Adrenal gland (tissue), 19 donors: Measurements from ENCODE around the gene ZNF346. TPM values are rescaled to one million over a fixed set of nuclear protein-coding genes. Genes with fewer than 3 reads are reported as not detected.
"Not testable (repeated sequence)": the region's sequence is repeated elsewhere in the genome, so short reads cannot be mapped to it uniquely, and the experiment has no call there.

Experiments
- DNase-seq, 7 donors: peaks; one replicate each; pipeline ENCODE4 v3.0.0-alpha.2; 2019 to 2020
- H3K27ac ChIP-seq, 5 donors: fragments of 200-600 bp; sonication (generic) in 4 of 5; 1 replicate in 3 of 5; 2 replicates in 2 of 5; pipeline versions ENCODE4 v1.5.1 to v1.8.0; 2016 to 2020; ENCODE audit warnings: mild to moderate bottlenecking in 1 of 5
- H3K27me3 ChIP-seq: fragments of 200-600 bp; 2 replicates; pipeline ENCODE4 v1.8.0; 2021
- H3K36me3 ChIP-seq, 2 donors: fragments of 200-600 bp; replicated peaks in 1 of 2; 1 replicate in 1 of 2; 2 replicates in 1 of 2; pipeline versions ENCODE4 v1.5.1 to v1.8.0; 2018 to 2022
- H3K4me1 ChIP-seq, 2 donors: fragments of 200-600 bp; replicated peaks in 1 of 2; 1 replicate in 1 of 2; 2 replicates in 1 of 2; pipeline versions ENCODE4 v1.5.1 to v1.8.0; 2018 to 2021
- H3K4me3 ChIP-seq, 4 donors: fragments of 200-600 bp; sonication (generic) in 3 of 4; one replicate each; pipeline ENCODE4 v1.5.1; 2016 to 2018
- H3K9me3 ChIP-seq, 3 donors: fragments of 200-600 bp; sonication (generic) in 1 of 3; replicated peaks in 1 of 3; 1 replicate in 2 of 3; 2 replicates in 1 of 3; pipeline versions ENCODE4 v1.5.1 to v1.8.0; 2016 to 2021
- POLR2A ChIP-seq, 2 donors: fragments of 450-650 bp; IDR thresholded peaks; one replicate each; pipeline ENCODE4 v1.6.1; 2017; ENCODE audit warnings: antibody characterized with exemption in 2 of 2, mild to moderate bottlenecking in 2 of 2, moderate library complexity in 1 of 2
- WGBS, 4 donors: extraction: QIAGEN DNeasy Blood & Tissue Kit in 2 of 4; methylation state at CpG; one replicate each; pipeline versions ENCODE4 v1.1.5 to v1.1.7; 2013 to 2017; 5-methylcytosine and 5-hydroxymethylcytosine counted together
- intact Hi-C, 2 donors: fragments of 100-400 bp; cut with DNase I; formaldehyde crosslinking; loops; one replicate each; pipeline versions ENCODE4 v1.14.1 to v1.15.0; 2022 to 2023
- long read RNA-seq, 10 donors: library from polyadenylated mRNA in 3 of 10; unstranded in 2 of 10; stranded (forward) in 1 of 10; transcript quantifications; one replicate each; pipeline ENCODE4 v2.0.0 and lab custom pipeline, GENCODE V29; 2021 to 2026
- polyA plus RNA-seq, 3 donors: library from polyadenylated mRNA; stranded (reverse); fragments of 200-250 nt in 2 of 3; fragments of 350-450 nt in 1 of 3; fragmentation: Illumina TruSeq in 1 of 3; extraction: RNeasy Lipid Tissue Mini Kit (QIAGEN cat#74804) in 1 of 3; gene quantifications; one replicate each; pipeline ENCODE4 v1.2.3, GENCODE V29; 2013 to 2014
- total RNA-seq, 9 donors: library from RNA; depleted of rRNA in 4 of 9; stranded (reverse); fragments of >200 nt in 4 of 9; fragments of 120-200 nt in 1 of 9; fragmentation: NEBNext Ultra II Directional in 1 of 9; extraction: Animal tissue kit (Norgen Biotek cat#: 25700) in 1 of 9; gene quantifications; one replicate each; pipeline versions ENCODE4 v1.1.0 to v1.2.4, GENCODE V29; 2013 to 2023
- TF ChIP-seq, protein P1 (sequence below), 6 experiments: fragments of 450-650 bp in 4 of 6; fragments of 200-600 bp in 2 of 6; sonication (generic) in 1 of 6; IDR thresholded peaks; 1 replicate in 5 of 6; 2 replicates in 1 of 6; pipeline versions ENCODE4 v1.5.1 to v1.8.0; 2016 to 2021; ENCODE audit warnings: antibody characterized with exemption in 6 of 6, mild to moderate bottlenecking in 2 of 6, moderate library complexity in 1 of 6
- donor health status: healthy with polysubstance abuse.
- donor health status: Bipolar disorder and iron deficiency.
- donor health status: DM: yes; HTN: yes; CAD: no.
- donor health status: DM: no; HTN: no; CAD: no.
- donor health status: DM: no; HTN: no; CAD: no.
- donor health status: DM: yes; HTN: yes; CAD: no.

ZNF346 gene, protein sequence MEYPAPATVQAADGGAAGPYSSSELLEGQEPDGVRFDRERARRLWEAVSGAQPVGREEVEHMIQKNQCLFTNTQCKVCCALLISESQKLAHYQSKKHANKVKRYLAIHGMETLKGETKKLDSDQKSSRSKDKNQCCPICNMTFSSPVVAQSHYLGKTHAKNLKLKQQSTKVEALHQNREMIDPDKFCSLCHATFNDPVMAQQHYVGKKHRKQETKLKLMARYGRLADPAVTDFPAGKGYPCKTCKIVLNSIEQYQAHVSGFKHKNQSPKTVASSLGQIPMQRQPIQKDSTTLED
- total RNA-seq (10 to 100 TPM; 13.3 to 29.4 (median 18.4) TPM), polyA plus RNA-seq (10 to 100 TPM in 1 of 3 donors, 1 to 10 TPM in 2; 7.9 to 16.8 (median 8.3) TPM)
- long read RNA-seq, donor 1, partial matches to known transcripts: 0 of 3 reads
- long read RNA-seq, donor 1, other reads (novel, unspliced or antisense): 0 of 3 reads
- long read RNA-seq, donor 2, partial matches to known transcripts: 0 of 3 reads
- long read RNA-seq, donor 2, other reads (novel, unspliced or antisense): 0 of 3 reads
- long read RNA-seq, donor 3, partial matches to known transcripts: 0 of 3 reads
- long read RNA-seq, donor 3, other reads (novel, unspliced or antisense): 0 of 3 reads
- long read RNA-seq, donor 4, partial matches to known transcripts: 2 of 6 reads
- long read RNA-seq, donor 4, other reads (novel, unspliced or antisense): 1 of 6 reads
- long read RNA-seq, donor 5, transcript ZNF346-201 (7 exons, 2,314 nt): major isoform, 6 of 18 reads
- long read RNA-seq, donor 5, partial matches to known transcripts: 0 of 18 reads
- long read RNA-seq, donor 5, other reads (novel, unspliced or antisense): 9 of 18 reads
- long read RNA-seq, donor 6, partial matches to known transcripts: 1 of 3 reads
- long read RNA-seq, donor 6, other reads (novel, unspliced or antisense): 1 of 3 reads
- long read RNA-seq, donor 7, partial matches to known transcripts: 0 of 1 reads
- long read RNA-seq, donor 7, other reads (novel, unspliced or antisense): 0 of 1 reads
- long read RNA-seq, donor 8, partial matches to known transcripts: 0 of 9 reads
- long read RNA-seq, donor 8, other reads (novel, unspliced or antisense): 5 of 9 reads
- long read RNA-seq, donor 9, partial matches to known transcripts: 0 of 5 reads
- long read RNA-seq, donor 9, other reads (novel, unspliced or antisense): 0 of 5 reads
- long read RNA-seq, donor 10, partial matches to known transcripts: 0 of 3 reads
- long read RNA-seq, donor 10, other reads (novel, unspliced or antisense): 0 of 3 reads

DNA sequence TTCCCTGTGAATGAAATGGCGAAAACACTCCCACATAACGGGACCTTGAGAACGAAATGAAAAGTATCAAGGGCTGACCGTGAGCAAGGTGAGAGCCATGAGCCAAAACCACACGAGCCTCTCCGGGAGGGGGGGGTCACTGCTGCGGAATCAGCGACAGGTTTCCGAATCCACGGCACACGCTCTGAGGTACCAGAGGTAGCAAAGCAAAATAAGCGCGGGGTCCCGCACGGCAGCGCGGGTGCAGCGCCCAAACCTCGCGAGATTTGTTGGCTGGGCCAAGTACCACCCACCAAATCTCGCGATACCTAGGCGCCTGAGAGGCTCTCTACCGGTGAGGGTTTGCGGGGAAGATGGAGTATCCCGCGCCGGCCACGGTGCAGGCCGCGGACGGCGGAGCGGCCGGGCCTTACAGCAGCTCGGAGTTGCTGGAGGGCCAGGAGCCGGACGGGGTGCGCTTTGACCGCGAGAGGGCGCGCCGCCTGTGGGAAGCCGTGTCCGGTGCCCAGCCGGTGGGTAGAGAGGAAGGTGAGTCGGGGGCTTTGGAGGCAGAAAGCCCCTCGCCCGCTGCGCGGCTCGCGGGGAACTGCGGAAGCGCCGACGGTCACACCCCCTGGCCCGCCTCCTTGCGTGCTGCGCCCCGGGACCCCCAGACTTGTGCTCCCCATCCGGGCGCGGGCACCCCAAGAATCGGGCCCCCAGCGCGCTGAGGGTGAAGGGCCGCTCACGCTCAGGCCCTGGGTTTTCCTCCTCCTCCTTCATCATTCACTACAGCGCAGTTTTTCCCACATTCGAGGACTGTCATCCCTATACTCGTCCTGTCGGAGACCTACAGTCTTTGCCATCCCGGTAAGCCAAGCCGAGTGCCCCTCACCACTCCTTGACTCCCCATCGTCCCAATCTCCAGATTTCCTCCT is at the start of gene ZNF346:
Gene ZNF346 (plus strand): TSS at position 311 of the 917 bp plus-strand sequence. CDS start 43 bp downstream, at position 354.
- Histone ChIP-seq H3K27ac (peak within 1 kb of the TSS in 4 of 5 donors; percentile 66 to 90 (median 78)), H3K36me3 (peaks cover 0 to 4% of the 10 kb centered on the region in 2 donors), H3K27me3 (no peaks in the 10 kb centered on the region), H3K4me1 (peaks cover 5 to 27% of the 10 kb centered on the region in 2 donors), H3K4me3 (peak within 1 kb of the TSS; percentile 57 to 89 (median 70)), H3K9me3 (no peaks in the 10 kb centered on the region)
- intact Hi-C loops: no loop called here
- WGBS, 4 donors: 0 to 1% (median 0%) methylated on average over 21 to 77 of the region's 77 CpGs
- peak; percentile 69 to 73 for TF ChIP-seq POLR2A (IDR thresholded peaks at IDR 0.05)
- TF ChIP-seq, protein P1, sequence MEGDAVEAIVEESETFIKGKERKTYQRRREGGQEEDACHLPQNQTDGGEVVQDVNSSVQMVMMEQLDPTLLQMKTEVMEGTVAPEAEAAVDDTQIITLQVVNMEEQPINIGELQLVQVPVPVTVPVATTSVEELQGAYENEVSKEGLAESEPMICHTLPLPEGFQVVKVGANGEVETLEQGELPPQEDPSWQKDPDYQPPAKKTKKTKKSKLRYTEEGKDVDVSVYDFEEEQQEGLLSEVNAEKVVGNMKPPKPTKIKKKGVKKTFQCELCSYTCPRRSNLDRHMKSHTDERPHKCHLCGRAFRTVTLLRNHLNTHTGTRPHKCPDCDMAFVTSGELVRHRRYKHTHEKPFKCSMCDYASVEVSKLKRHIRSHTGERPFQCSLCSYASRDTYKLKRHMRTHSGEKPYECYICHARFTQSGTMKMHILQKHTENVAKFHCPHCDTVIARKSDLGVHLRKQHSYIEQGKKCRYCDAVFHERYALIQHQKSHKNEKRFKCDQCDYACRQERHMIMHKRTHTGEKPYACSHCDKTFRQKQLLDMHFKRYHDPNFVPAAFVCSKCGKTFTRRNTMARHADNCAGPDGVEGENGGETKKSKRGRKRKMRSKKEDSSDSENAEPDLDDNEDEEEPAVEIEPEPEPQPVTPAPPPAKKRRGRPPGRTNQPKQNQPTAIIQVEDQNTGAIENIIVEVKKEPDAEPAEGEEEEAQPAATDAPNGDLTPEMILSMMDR (IDR thresholded peaks at IDR 0.05): peak; percentile 19 to 53 (median 42)
- DNase-seq: peak; percentile 92 to 96 (median 95)

DNA sequence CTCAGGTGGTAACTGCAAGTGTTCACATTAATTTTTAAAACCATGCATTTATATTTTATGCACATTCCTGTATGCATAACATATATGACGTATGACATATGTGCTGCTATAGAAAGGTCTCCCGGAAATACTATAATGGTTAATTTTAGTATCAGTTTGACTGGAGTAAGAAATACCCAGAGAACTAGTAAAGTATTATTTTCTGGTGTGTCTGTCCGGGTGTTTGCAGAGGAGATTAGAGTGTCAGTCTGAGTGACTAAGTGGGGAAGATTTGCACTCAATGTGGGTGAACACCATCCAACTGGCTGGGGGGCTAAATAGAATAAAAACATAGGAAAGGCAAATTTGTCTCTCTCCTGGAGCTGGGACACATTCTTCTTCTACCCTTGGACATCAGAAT is 42.8 kb upstream of the ZNF346 start:
- Histone ChIP-seq H3K27me3 (no peaks in the 10 kb centered on the region), H3K9me3 (no peaks in the 10 kb centered on the region), H3K27ac (no peak overlapping the region), H3K4me3 (no peak overlapping the region), H3K4me1 (no peaks in the 10 kb centered on the region), H3K36me3 (peaks cover 0 to 46% of the 10 kb centered on the region in 2 donors)
- TF ChIP-seq, protein P1 (IDR thresholded peaks at IDR 0.05): no peak
- no peak for TF ChIP-seq POLR2A (IDR thresholded peaks at IDR 0.05)
- intact Hi-C loops: no loop called here
- 88 to 94% (median 91%) methylated on average over 3 of the region's 3 CpGs for WGBS, 4 donors
- DNase-seq: no peak

DNA sequence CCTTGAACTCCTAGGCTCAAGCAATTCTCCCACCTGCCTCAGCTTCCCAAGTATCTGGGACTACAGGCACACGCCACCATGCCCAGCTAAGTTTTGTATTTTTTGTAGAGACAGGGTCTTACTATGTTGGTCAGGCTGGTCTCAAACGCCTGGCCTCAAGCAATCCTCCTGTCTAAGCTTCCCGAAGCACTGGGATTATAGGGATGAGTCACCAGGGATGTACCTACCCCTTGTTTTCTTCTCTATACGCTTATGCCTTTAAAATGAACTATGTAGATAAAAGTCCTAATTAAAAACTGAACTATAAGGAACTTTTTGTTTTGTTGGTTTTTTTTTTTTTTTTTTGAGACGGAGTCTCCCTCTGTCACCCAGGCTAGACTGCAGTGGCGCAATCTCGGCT is 41.7 kb upstream of the ZNF346 start:
- H3K9me3 ChIP-seq: no peaks in the 10 kb centered on the region
- no peaks in the 10 kb centered on the region for H3K27me3 ChIP-seq
- no peak for TF ChIP-seq POLR2A (IDR thresholded peaks at IDR 0.05)
- TF ChIP-seq, protein P1 (IDR thresholded peaks at IDR 0.05): no peak
- 92 to 94% (median 93%) methylated on average over 7 of the region's 7 CpGs for WGBS, 4 donors
- intact Hi-C loops: no loop called here
- H3K27ac ChIP-seq: no peak overlapping the region
- no peak overlapping the region for H3K4me3 ChIP-seq
- DNase-seq: no peak
- peaks cover 0 to 7% of the 10 kb centered on the region in 2 donors for H3K4me1 ChIP-seq
- H3K36me3 ChIP-seq: peaks cover 0 to 35% of the 10 kb centered on the region in 2 donors

DNA sequence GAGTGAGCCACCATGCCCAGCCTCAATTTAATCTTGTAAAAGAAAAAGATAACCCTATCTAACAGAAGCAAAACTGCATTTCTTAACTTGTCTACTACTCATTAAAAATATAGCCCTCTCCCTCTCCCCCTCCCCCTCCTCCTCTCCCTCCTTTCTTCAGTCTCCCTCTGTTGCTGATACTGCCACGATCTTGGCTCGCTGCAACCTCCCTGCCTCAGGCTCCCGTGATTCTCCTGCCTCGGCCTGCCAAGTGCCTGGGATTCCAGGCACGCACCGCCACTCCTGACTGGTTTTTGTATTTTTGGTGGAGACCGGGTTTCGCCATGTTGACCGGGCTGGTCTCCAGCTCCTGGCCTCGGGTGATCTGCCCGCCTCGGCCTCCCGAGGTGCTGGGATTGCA is 39.4 kb upstream of the ZNF346 start:
- 71 to 92% (median 83%) methylated on average over 7 to 13 of the region's 13 CpGs for WGBS, 4 donors
- DNase-seq, H3K27ac ChIP-seq, H3K4me3 ChIP-seq, H3K4me1 ChIP-seq, H3K27me3 ChIP-seq, intact Hi-C loops, H3K9me3 ChIP-seq: not testable (repeated sequence)
- H3K36me3 ChIP-seq: peaks cover 0 to 34% of the 10 kb centered on the region in 2 donors

DNA sequence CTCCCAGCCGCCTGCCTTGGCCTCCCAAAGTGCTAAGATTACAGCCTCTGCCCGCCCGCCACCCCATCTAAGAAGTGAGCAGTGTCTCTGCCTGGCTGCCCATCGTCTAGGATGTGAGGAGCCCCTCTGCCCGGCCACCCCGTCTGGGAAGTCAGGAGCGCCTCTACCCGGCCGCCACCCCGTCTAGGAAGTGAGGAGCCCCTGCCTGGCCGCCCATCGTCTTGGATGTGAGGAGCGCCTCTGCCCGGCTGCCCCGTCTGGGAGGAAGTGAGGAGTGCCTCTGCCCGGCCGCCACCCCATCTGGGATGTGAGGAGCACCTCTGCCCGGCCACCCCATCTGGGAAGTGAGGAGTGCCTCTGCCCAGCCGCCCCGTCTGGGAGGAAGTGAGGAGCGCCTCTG is 38.9 kb upstream of the ZNF346 start:
- DNase-seq, H3K27ac ChIP-seq, intact Hi-C loops, H3K4me1 ChIP-seq, H3K9me3 ChIP-seq, H3K4me3 ChIP-seq, H3K27me3 ChIP-seq: not testable (repeated sequence)
- peaks cover 0 to 34% of the 10 kb centered on the region in 2 donors for H3K36me3 ChIP-seq
- 84 to 96% (median 95%) methylated on average over 9 to 21 of the region's 21 CpGs for WGBS, 4 donors

DNA sequence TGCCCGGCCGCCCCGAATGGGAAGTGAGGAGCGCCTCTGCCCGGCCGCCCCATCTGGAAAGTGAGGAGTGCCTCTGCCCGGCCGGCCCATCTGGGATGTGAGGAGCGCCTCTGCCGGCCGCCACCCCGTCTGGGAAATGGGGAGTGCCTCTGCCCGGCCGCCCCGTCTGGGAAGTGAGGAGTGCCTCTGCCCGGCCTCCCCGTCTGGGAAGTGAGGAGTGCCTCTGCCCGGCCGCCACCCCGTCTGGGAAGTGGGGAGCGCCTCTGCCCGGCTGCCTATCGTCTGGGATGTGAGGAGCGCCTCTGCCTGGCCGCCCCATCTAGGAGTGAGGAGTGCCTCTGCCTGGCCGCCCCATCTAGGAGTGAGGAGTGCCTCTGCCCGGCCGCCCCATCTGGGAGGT is 38.3 kb upstream of the ZNF346 start:
- 97 to 100% (median 98%) methylated on average over 2 to 28 of the region's 28 CpGs for WGBS, 4 donors
- H3K27me3 ChIP-seq, H3K4me1 ChIP-seq, intact Hi-C loops, H3K4me3 ChIP-seq, DNase-seq, H3K9me3 ChIP-seq, H3K27ac ChIP-seq: not testable (repeated sequence)
- peaks cover 0 to 29% of the 10 kb centered on the region in 2 donors for H3K36me3 ChIP-seq
